ENCODE measurements around the gene NFIB. TPM values are rescaled to one million over a fixed set of nuclear protein-coding genes. Genes with fewer than 3 reads are reported as not detected.

Gene NFIB
- polyA plus RNA-seq, 1 of the 3 experiments (the other 2 are of a cell fraction) = 9.2 TPM

DNA sequence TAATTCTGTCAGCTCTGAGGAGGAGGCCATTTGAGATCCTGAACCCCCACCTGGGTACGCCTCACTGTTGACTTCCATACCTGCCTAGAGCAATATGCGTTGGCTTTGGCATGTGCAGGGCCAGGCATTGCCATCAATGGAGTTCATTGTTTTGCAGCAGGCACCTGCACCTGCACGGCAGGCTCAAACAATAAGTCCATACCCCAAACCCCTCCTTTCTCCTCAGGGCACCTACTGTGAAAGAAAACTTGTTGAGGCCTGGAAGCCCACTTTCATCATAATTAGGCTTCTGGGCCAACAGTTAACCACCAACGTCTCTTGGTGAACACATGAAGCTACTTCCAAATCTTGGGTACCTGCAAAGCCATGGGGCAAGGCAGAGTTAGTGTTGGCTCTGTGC, 238.7 kb downstream of the NFIB start:
- Histone ChIP-seq H3F3A (replicated peaks; ENCODE audit: insufficient read depth) (no peaks in the 10 kb centered on the region), H2AFZ (ENCODE audit: low read depth) (no peak overlapping the region), H3K27ac (ENCODE audit: low read depth in 2 of 2, low read length in 1 of 2) (no peak overlapping the region), H3K9me3 (no peaks in the 10 kb centered on the region), H3K9ac (no peak overlapping the region), H4K20me1 (ENCODE audit: insufficient read depth) (no peaks in the 10 kb centered on the region), H3K79me2 (ENCODE audit: insufficient read depth) (no peaks in the 10 kb centered on the region), H3K4me2 (no peak overlapping the region), H3K36me3 (replicated peaks in 1 of 2; ENCODE audit: control insufficient read depth in 1 of 2, insufficient read depth in 2 of 2, low read length in 1 of 2) (no peaks in the 10 kb centered on the region), H3K9me2 (no peaks in the 10 kb centered on the region), H3K27me3 (ENCODE audit: insufficient read depth) (no peaks in the 10 kb centered on the region), H3K4me1 (ENCODE audit: control insufficient read depth in 1 of 2, insufficient read depth in 2 of 2, low read depth in 1 of 2, low read length in 1 of 2) (no peaks in the 10 kb centered on the region; a peak in 1 of 4 replicates), H3K4me3 (ENCODE audit: low read depth in 2 of 2, low read length in 1 of 2) (no peak overlapping the region)
- ChIA-PET POLR2A (no interaction called here), CTCF (no interaction called here)
- no peak for DNase-seq
- TF ChIP-seq, protein P1, sequence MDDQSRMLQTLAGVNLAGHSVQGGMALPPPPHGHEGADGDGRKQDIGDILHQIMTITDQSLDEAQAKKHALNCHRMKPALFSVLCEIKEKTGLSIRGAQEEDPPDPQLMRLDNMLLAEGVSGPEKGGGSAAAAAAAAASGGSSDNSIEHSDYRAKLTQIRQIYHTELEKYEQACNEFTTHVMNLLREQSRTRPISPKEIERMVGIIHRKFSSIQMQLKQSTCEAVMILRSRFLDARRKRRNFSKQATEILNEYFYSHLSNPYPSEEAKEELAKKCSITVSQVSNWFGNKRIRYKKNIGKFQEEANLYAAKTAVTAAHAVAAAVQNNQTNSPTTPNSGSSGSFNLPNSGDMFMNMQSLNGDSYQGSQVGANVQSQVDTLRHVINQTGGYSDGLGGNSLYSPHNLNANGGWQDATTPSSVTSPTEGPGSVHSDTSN (IDR thresholded peaks at IDR 0.05) = no peak
- TF ChIP-seq POLR2AphosphoS5 (IDR thresholded peaks at IDR 0.05; ENCODE audit: low read depth, low read length) (no peak), FOSL2 (IDR thresholded peaks at IDR 0.05; ENCODE audit: borderline replicate concordance, low read depth) (no peak), MXI1 (IDR thresholded peaks at IDR 0.05; ENCODE audit: low read depth, low read length) (no peak), MAX (IDR thresholded peaks at IDR 0.05; ENCODE audit: low read depth) (no peak), NRF1 (IDR thresholded peaks at IDR 0.05; ENCODE audit: low read depth, low read length) (no peak), MEF2A (IDR thresholded peaks at IDR 0.05; ENCODE audit: borderline replicate concordance, low read depth) (no peak), GABPA (IDR thresholded peaks at IDR 0.05; ENCODE audit: low read depth) (no peak), CHD2 (IDR thresholded peaks at IDR 0.05; ENCODE audit: low read length, partially characterized antibody) (no peak), NFIC (IDR thresholded peaks at IDR 0.05; ENCODE audit: borderline replicate concordance) (no peak), EZH2phosphoT487 (IDR thresholded peaks at IDR 0.05; ENCODE audit: borderline replicate concordance, low read depth) (no peak), RFX5 (IDR thresholded peaks at IDR 0.05; ENCODE audit: low read length) (no peak), RAD21 (IDR thresholded peaks at IDR 0.05; ENCODE audit: low read length) (no peak), JUND (IDR thresholded peaks at IDR 0.05) (no peak), FOXJ3 (CRISPR knock-in tag; IDR thresholded peaks at IDR 0.05) (no peak)
- TF ChIP-seq, protein P2, sequence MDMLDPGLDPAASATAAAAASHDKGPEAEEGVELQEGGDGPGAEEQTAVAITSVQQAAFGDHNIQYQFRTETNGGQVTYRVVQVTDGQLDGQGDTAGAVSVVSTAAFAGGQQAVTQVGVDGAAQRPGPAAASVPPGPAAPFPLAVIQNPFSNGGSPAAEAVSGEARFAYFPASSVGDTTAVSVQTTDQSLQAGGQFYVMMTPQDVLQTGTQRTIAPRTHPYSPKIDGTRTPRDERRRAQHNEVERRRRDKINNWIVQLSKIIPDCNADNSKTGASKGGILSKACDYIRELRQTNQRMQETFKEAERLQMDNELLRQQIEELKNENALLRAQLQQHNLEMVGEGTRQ (IDR thresholded peaks at IDR 0.05; ENCODE audit: borderline replicate concordance, low read depth, low read length) = no peak
- 98% methylated on average over 4 of the region's 4 CpGs for WGBS (ENCODE audit: low lambda C conversion rate)

DNA sequence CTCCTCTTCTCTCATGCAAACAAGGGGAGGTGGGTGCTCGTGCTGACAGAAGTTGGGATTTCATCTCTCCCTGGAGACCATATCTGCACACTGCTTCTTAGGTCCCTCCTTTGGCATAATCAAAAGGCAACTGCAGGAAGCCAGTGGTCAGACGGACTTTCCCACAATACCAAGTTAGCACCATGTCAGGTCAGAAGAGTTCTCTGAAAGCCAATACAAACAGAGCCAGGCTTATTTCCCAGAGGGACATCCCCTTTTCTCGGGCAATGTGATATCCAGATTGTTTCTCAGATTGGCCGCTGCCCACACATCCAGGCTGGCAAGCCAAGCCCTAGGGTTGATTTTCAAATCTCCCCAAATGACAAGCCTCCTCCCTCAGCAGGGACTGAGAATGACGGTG, 241.1 kb downstream of the NFIB start:
- ChIA-PET POLR2A (no interaction called here), CTCF (no interaction called here)
- Histone ChIP-seq H3K4me2 (no peak overlapping the region), H4K20me1 (ENCODE audit: insufficient read depth) (no peaks in the 10 kb centered on the region), H3K4me1 (ENCODE audit: control insufficient read depth in 1 of 2, insufficient read depth in 2 of 2, low read depth in 1 of 2, low read length in 1 of 2) (no peaks in the 10 kb centered on the region; a peak in 1 of 4 replicates), H3K9me3 (no peaks in the 10 kb centered on the region), H3K27me3 (ENCODE audit: insufficient read depth) (no peaks in the 10 kb centered on the region), H3F3A (replicated peaks; ENCODE audit: insufficient read depth) (no peaks in the 10 kb centered on the region), H3K79me2 (ENCODE audit: insufficient read depth) (no peaks in the 10 kb centered on the region), H3K9me2 (no peaks in the 10 kb centered on the region), H3K9ac (no peak overlapping the region), H3K36me3 (replicated peaks in 1 of 2; ENCODE audit: control insufficient read depth in 1 of 2, insufficient read depth in 2 of 2, low read length in 1 of 2) (no peaks in the 10 kb centered on the region), H2AFZ (ENCODE audit: low read depth) (no peak overlapping the region), H3K4me3 (ENCODE audit: low read depth in 2 of 2, low read length in 1 of 2) (no peak overlapping the region), H3K27ac (ENCODE audit: low read depth in 2 of 2, low read length in 1 of 2) (no peak overlapping the region)
- TF ChIP-seq EP300 (IDR thresholded peaks at IDR 0.05; ENCODE audit: borderline replicate concordance in 1 of 2, low read depth in 1 of 2, low read length in 1 of 2) (no peak), ZBTB33 (IDR thresholded peaks at IDR 0.05; ENCODE audit: borderline replicate concordance, low read depth) (no peak), GATA2 (CRISPR knock-in tag; IDR thresholded peaks at IDR 0.05) (no peak)
- DNase-seq = no peak
- 82% methylated on average over 5 of the region's 5 CpGs for WGBS (ENCODE audit: low lambda C conversion rate)

All from SK-N-SH (cell line).